PC-3 (cell line): Measurements from ENCODE around the gene ITGA1.

Source experiments
- CTCF ChIP-seq: fragments of 300-600 bp; sonication (generic); conservative IDR thresholded peaks from 2 replicates; pipeline ENCODE4 v1.5.1; 2017; ENCODE audit warnings: antibody characterized with exemption, low read depth, mild to moderate bottlenecking, low read length
- EZH2phosphoT487 ChIP-seq: fragments of 300-600 bp; sonication (generic); IDR thresholded peaks from 2 replicates; pipeline ENCODE4 v1.6.1; 2018; ENCODE audit warnings: mild to moderate bottlenecking, antibody characterized with exemption, low read length, borderline replicate concordance

- TF ChIP-seq CTCF (no peak), EZH2phosphoT487 (no peak)
Measured at GRCh38 chr5:52897238-52897614, 109.5 kb downstream of the ITGA1 start.
